GM19324 (cell line): ENCODE results near the gene SLC35B1.

Experiments used
- ATAC-seq: cut with Tn5 transposase; IDR thresholded peaks from one replicate; pipeline ENCODE4 v1.9.1; 2021; ENCODE audit warnings: mild to moderate bottlenecking, moderate library complexity; ENCODE audit not compliant: unreplicated experiment, low FRiP score

SLC35B1 gene

DNA sequence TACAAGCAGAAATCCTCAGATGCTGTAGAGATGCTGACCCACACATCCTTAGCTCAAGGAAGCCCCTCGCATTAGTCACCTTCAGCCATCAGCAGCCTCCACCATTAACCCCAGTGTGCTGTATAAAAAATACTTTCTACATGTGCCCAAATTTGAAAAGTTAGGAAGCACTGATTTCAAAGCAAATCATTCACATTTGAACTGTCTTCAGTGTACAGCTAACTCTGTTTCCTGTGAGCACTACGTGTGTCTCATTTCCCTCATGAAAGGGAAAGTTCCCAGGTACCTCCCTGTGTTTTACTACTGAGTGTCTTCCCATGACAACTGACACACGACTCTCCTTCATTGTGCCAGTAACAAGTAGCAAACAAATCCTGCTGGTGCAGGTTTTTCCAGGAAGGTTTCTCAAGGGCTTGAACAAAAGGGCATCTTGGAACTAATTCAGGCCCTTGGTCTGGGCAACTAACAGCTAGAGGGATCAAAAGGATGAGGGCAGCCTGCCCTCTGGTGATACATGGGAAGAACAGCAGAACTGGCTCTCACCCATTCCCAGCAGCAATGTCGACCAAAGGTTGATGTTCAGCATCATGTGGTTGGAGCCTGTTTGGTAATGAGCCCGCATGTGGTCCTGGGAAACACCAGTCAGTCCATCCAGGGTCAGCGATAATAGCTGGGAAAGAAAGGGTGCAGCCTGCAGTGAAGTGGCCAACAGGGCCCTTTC is 4.0 kb downstream of the SLC35B1 start:
- ATAC-seq = no peak

DNA sequence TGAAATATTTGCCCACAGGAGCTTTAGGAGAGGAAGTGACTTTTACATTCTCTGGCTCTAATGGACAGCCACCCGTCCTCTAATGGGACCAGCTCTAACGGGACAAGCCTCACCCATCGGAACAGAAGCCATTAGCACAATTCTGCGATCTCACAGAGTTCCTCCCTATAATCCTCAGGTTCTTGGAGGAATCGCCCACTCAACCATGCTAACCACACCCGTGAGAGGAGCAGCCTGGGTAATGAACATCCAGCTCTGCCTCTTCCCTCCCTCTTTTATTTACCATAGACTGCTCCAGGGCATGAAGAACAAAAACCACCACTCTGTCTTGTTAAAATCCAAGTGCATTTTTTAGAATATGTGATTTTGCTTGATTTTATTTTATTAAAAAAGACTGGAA is 6.8 kb downstream of the SLC35B1 start:
- no peak for ATAC-seq

DNA sequence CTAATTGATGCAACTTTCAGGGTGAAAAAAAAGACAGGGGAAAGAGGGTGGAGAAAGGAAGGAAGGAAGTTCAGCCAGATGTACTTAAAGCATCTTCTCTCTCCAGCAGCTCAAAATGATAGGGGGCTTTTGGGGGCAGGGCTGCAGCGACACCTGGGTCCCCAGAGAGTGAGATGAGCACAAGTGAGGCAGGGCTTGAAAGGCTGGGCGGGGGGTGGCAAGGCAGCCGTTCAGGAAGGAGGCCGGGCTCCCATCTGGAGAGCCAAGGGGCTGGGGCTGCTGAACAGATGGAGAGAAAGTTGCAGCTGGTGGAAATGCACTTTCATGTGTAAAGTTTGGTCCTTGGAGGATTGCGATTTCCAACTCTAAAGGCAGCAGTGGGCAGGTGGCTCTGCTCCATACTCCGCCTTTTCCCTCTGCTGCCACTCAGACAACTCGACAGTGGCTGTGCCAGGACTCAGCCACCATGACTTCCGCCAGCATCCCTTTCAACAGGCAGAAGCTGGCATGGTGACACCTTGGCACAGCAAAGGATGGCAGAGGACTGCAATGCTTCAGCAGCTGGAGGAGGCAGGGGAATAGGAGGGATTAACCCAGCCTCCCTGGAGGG is 7.7 kb downstream of the SLC35B1 start:
- ATAC-seq = no peak

DNA sequence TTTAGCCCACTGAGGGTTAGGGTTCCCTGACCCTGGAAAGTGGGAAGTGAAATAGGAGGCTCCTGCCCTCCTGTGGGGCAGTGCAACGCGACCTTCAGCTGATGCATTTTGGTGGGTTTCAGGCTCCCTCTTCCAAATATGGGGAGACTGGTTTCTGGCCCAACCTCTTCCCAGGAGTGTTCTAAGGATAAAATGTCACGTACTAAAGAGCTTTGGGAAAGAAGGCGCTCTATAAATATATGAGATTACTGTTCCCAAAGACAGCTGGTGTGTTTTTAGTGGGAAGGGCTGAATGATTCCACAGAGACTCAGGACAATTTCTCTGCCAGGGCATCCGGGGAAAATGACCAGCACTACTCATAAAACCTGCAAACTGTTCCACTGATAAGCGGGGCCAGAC is 9.8 kb downstream of the SLC35B1 start:
- no peak for ATAC-seq

DNA sequence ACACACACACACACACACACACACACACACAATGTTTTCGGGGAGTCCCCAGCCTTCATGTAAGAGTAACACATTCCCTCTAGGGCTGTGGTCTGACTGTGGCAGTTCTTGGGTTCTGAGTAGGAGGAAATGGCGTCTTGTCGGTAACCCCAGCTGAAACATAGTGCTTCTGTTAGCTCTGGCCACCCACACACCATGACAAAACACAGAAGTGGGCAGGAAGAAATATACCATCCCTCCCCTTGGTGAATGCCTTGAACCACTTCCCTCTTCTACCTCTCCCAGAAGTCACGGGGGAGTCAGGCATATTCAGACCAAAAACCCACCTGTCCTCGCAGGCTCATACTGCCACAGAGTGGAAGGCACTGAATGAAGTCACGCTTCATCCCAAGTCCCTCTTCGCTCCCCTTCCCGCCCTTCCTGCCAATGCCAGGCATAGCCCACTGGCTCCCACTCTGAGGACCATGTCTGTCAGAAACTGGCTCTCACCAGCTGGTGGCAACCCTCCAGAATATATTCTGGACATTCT is 11.5 kb downstream of the SLC35B1 start:
- no peak for ATAC-seq

DNA sequence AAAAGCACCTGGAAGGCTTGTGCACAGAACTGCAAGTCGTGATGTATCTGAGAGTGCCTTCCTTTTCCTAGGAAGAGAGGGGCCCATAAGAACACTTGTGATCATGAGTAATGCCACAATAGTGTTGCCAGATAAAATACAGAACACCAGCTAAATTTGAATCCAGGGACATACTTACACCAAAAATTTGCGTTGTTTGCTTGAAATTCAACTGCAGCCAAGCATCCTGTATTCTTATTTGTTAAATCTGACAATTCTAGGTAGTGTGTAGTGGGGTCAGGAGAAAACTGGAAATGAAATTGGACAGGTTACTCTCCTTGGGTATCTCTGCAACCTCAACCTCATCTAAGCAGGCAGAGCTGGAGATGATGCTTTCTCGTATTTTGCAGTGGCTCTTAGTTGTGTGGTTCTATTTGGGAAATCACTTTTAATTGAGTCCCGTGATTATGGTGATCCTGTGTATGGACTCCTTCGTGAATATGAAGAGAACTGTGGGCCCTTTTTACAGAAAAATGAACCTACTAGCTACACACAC is 12.0 kb downstream of the SLC35B1 start:
- no peak for ATAC-seq

DNA sequence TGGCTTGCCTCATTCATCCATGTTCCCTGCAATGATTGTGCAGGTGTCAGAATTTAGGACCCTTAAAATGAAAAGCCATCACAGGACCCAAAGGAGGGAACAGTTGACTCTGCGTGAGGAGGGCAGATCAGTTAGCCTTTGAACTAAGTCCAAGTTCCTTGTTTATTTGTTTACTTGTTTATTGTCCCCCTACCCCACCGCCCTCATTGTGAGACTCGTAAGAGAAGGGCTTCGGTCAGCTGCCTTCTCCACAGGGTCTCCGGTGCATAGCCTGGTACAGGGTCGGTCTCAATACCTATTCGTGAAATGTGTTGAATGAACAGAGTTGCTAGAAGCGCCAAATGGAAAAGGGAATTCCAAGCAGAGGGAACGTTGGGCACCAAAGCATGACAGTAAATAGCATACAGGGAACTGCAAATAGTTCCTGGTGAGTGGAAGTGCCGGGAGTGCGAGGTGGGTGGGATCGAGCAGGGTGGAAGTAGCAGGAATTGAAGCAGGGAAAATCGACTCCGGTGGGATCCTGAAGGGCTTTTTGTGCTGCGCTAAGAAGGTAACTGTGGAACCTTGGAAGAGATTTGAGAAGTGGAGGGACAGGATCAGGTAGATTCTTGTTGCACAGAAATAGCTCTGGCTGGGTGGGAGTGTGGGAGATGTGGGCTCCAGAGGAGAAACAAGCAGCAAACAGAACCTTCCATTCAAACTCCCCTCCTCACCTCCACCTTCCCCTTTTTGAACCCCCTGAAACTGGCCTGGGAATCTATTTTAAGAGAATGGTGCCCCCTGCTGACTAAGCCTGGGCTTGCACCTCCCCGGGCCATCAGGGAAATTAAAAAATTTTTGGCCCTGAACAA is 12.7 kb downstream of the SLC35B1 start:
- no peak for ATAC-seq

DNA sequence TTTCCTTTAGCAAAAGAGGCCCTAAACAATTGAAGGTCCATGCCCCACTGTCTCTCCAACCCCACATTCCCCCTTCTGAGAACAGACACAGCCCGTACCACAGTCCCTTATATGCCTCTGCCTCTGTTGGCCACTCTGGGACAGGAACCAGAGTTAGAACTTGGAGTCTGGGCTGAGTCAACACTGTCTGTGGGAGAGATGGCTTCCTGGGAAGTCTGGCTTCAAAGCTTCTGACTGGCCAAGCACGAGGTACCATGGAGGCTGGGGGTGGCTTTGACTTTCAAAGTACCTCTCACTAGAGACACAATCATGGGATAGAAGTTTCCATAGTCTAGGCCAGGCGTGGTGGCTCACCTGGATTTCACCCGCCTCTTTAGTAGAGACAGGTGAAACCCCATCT is 15.0 kb downstream of the SLC35B1 start:
- no peak for ATAC-seq

DNA sequence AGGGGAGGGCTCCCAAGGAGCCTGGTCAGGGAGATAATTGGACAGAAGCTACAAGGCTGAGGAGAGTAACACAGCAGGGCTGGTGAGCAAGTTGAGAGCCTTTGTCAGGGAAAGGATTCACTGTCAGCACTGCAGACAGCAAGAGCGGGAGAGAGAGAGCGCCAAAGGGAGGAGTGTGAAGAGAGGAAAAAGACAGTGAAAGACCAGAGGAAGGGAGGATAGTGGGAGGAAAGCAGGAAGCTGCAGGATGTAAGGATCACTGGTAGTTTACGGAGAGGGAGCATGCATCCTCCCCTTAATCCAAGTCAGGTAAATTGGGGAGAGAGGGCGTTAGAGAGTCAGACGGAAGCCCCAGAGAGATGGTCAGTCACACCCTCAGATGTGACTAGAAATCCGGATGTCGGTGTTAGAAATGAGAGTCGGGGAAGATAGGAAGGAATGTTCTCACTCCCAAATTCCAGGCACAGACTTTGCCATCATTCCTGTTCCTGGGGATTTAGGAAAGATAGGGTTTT is 16.0 kb downstream of the SLC35B1 start:
- ATAC-seq = no peak

DNA sequence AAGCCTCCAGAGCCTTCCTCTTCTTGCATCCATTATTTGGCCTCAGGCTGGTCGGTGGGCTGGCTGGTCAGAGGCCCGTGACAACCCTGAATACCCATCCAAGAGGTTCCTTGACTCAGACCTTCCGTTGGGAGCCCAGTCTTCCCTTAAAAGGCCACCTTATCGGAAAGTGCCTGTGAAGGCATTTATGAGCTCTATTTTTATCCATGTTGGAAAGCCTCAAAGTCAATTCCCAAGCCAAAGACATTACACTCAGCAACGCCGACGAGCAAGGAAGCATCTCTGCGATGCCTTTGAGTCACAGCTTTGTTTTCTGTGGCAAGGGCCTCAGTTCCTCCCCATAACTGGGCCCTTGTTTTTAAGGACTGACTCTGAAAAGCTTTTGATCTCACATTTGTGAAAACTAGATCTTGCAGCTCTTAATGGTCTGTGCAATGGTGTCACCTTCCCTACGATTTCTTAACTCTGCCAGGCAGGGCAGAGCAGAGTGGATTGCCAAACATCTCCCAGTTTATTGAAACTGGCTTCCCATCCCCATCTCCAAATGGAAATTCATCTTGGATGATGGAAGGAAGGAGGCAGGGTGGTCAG is 16.6 kb downstream of the SLC35B1 start:
- no peak for ATAC-seq

DNA sequence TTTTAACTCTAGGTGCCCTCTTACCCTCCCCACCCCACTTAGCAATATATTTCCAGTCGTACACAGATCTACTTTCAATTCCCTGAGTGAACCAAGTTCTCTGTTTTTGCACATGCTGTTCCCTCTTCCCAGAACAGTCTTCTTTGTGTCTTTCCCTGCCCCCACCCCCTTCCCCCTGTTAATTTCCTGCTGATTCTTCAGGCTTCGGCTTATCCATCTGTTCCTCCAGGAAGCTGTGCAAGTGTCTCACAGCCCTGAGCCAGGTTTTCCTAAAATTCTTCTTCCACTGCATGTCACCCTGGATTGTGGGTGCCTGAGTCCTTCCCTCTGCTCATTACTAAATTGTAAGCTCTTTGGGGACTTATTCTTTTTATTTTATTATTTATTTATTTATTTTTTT is 17.5 kb downstream of the SLC35B1 start:
- ATAC-seq = no peak

DNA sequence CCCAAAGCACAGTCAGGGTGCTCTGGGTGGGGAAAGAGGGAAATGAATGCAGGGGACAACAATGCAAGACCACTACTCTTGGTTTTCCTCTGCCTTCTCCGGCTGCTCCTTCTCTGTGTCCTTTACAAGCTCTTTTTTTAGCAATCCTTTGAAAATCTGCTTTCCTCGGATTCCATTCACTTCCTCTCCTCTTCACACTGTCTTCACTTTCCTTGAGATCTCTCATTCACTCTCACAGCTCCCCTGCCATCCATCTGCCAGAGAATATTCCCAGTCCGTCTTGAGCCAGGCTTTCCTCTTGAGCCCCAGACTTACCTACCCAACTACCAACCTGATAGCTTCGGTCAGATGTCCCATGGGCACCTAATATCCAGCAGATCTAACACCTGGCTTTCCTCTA is 18.9 kb downstream of the SLC35B1 start:
- no peak for ATAC-seq

DNA sequence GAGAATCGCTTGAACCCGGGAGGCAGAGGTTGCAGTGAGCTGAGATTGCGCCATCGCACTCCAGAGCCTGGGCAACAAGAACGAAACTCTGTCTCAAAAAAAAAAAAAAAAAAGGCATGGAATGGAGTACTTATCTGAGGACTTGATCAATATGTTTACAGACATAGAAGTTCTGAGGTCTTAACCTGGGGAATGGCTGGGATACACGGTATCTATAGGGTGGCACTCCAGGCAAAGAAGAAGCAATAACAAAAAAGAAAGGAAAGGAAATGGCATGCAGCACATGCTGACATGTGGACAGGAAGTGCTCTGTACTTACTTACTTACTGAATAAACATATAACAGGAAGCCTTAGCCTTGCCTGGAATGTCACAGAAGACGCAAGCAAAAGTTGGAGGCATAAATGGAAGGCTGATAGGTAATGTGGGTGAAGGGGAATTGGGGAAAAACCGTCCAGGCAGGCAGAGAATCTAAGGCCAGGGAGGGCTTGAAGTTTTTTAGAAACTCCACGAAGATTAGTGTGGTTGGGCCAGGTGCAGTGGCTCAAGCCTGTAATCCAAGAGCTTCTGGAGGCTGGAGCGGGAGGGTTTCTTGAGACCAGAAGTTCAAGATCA is 19.8 kb downstream of the SLC35B1 start:
- no peak for ATAC-seq

DNA sequence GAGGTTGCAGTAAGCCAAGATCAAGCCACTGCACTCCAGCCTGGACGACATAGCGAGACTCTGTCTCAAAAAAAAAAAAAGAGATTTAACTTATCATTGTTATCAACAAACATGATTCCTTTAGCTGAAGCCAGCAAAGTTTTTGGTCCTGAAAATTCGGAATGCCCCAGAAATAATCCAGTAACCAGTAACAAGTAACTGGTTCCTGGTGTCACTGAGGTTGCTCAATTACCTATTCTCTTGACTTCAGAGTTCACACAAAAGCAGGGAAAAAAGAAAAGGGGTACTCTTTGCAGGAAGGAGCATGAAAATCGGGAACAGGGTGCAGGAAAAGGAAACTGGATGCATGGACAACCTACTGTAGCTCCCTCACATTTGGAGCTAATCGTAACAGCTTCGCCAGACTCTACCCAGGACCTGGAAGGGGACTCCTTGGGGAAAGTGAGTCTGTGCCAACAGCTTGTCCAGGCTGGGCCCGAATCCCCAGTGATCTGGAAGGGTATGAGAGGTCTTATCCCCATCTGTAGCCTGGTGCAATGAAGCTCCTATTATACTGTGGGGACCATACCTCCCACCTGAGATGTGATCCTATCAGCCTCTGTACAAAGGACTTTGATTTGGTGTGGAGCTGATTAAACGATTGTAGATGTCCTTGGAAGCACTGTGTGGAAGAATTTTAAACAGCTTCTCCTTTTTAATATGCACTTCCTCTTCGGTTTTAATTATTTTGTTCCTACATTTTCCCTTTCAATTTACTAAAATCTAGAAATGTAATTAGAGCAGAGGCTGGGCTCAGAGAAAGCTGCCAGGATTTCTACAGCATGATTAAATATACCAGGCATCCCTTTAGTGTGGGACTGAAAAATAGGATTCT is 26.4 kb downstream of the SLC35B1 start:
- no peak for ATAC-seq

DNA sequence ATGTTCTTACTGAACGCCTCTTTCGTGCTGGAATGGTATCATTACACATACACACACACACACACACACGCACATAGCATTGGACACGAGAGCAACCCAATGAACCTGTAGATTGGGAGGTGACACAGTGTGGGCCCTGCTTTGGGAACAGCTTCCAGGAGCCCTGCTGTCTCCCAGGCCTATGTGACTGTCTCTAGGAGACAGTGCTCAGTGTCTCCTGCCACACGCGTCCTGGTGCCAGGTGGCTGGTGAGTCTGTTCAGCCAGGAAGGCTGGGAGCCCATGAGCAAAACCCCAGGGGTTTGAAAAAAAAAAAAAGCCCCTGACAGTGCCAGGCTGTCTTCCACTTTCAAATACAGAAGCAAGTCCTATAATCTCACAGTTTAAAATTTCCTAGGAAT is 27.4 kb downstream of the SLC35B1 start:
- no peak for ATAC-seq

DNA sequence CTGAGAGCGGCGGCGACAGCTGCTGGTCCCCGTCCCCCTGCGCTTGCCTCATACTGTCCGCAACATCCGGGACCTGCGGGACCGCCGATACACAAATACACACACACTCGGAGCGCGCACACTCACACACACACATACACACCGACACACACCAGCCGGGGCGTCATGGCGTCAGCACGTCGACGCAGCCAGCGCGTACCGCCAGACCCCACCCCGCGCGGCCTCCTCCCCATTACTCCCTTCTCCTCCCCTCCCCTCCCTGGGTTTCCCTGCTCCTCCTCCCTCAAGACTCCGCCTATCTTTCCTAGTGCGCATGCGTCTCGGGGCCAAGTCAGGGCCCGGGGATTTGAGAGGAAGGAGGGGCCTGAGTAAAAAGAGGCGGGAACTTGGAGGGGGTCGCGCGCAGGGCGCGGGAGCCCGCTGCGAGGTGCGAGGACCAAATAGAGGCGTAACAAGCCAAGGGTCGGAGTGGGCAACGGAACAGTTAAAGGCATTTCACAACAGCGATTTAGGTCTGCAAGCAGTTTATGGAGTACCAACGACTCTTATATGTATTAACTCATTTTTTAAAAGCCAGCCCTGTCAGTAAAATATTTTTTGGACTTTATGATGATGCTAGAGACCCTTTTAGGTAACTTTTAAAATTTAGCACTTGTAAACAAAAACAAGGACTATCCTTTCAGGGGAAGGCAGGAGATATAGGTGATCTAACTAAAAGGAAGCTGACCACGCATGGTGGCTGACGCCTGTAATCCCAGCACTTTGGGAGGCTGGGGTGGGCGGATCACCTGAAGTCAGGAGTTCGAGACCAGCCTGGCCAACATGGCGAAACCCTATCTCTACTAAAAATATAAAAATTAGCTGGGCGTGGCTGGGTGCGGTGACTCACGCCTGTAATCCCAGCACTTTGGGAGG is 29.6 kb downstream of the SLC35B1 start, which contains the start of gene SPOP:
Gene SPOP (minus strand): TSS at position 165 of the 915 bp plus-strand sequence. CDS start 55,287 bp downstream, outside the sequence.
- peak; percentile 90 for ATAC-seq

DNA sequence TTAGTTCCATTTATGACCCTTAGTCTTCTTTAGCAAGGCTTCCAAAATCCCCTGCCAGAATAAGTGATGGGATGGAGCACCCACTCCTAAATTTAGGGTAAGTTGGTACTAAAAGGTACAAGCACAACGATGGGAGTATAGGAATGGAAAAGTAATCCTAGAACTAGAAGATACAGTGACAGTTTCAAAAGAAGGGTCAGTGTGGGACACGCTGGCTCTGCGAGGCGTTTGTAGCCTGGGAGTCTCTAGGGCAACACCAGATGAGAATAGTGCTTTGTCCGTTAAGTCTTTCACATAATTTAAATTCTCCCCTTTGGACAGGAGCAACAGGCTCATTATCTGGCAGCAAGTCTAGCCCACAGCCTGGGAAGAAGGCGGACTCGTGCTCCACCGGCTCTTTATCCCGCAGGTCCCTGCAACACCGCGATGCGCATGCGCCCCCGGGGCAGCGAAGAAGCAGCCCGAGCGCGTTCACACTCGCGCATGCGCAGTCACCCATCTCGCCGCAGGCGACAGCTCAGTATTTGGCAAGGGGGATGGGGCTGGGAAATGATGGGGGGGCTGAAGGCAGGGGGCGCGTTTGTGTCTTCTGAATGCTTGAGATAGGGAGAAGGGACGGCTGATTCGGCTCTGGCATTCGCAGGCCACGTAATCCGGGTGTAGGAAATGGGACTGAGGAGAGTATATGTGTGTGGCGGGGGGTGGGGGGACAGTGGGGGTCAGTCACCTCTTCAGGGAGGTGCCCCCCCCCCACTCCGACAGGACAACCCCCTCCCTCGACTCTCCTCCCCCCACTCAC is 30.4 kb downstream of the SLC35B1 start:
- peak; percentile 55 for ATAC-seq
